Right lung (tissue), 5 donors: ENCODE measurements around the gene ATG2B. TPM values are rescaled to one million over a fixed set of nuclear protein-coding genes. Genes with fewer than 3 reads are reported as not detected.

ENCODE experiments used
- polyA plus RNA-seq, 5 donors: library from polyadenylated mRNA; unstranded; fragments of 120-200 nt; gene quantifications; one replicate each; pipeline versions ENCODE4 v1.2.1 to v1.2.3, GENCODE V29; 2013; ENCODE audit warnings: inconsistent platforms in 1 of 5, low replicate concordance in 1 of 5; ENCODE audit not compliant: insufficient read length in 5 of 5, insufficient read depth in 1 of 5

The ATG2B gene
- polyA plus RNA-seq, 5 donors = 20.0 to 39.3 (median 34.2) TPM

Other genes starting within 250 kb of the ATG2B start
- gene BDKRB2, start 158.5 kb downstream of the ATG2B start, polyA plus RNA-seq = 1 to 10 TPM in 4 of 5 donors, under 1 TPM in 1; 0.76 to 1.2 (median 1.1) TPM
- under 1 TPM; 0.13 to 0.42 (median 0.24) TPM for gene BDKRB1, start 107.1 kb downstream of the ATG2B start, polyA plus RNA-seq
- gene GSKIP, start 185 bp upstream of the ATG2B start, polyA plus RNA-seq = 10 to 100 TPM; 18.6 to 24.0 (median 21.1) TPM
- gene AK7, start 28.8 kb upstream of the ATG2B start, polyA plus RNA-seq = 1 to 10 TPM; 1.8 to 5.2 (median 3.4) TPM
- 100 to 1,000 TPM; 161 to 255 (median 248) TPM for gene PAPOLA, start 139.0 kb upstream of the ATG2B start, polyA plus RNA-seq